H9 (cell line): ENCODE data around the gene ABLIM1. TPM values are rescaled to one million over a fixed set of nuclear protein-coding genes. Genes with fewer than 3 reads are reported as not detected.

ENCODE experiments used
- DNase-seq: peaks from one replicate; pipeline ENCODE4 v3.0.0-alpha.2; 2017
- H2AFZ ChIP-seq: one replicate; pipeline ENCODE4 v1.6.1; 2013; ENCODE audit warnings: mild to moderate bottlenecking, low read length, control low read depth, moderate library complexity
- H2AK5ac ChIP-seq: 2 replicates; pipeline ENCODE4 v1.6.1; 2013; ENCODE audit warnings: low read length, control low read depth, mixed read lengths; ENCODE audit not compliant: insufficient read length
- H2BK120ac ChIP-seq: one replicate; pipeline ENCODE4 v1.6.1; 2013; ENCODE audit warnings: low read depth, mild to moderate bottlenecking, low read length, control low read depth, inconsistent platforms; ENCODE audit not compliant: poor library complexity, severe bottlenecking
- H2BK12ac ChIP-seq: 2 replicates; pipeline ENCODE4 v1.6.1; 2013; ENCODE audit warnings: low read length, control low read depth, mixed read lengths, low read depth; ENCODE audit not compliant: insufficient read length
- H2BK15ac ChIP-seq: 2 replicates; pipeline ENCODE4 v1.6.1; 2013; ENCODE audit warnings: low read depth, low read length, control low read depth
- H2BK20ac ChIP-seq: one replicate; pipeline ENCODE4 v1.6.1; 2013; ENCODE audit warnings: low read depth, mild to moderate bottlenecking, low read length, control low read depth, inconsistent platforms; ENCODE audit not compliant: poor library complexity, severe bottlenecking
- H2BK5ac ChIP-seq: 2 replicates; pipeline ENCODE4 v1.6.1; 2013; ENCODE audit warnings: low read length, control low read depth, mixed read lengths; ENCODE audit not compliant: insufficient read length
- H3K14ac ChIP-seq: 2 replicates; pipeline ENCODE4 v1.6.1; 2013; ENCODE audit warnings: low read length, control low read depth; ENCODE audit not compliant: insufficient read depth
- H3K18ac ChIP-seq: 2 replicates; pipeline ENCODE4 v1.6.1; 2013; ENCODE audit warnings: low read depth, mild to moderate bottlenecking, mixed read lengths, low read length, control low read depth; ENCODE audit not compliant: insufficient read length
- H3K23ac ChIP-seq: 2 replicates; pipeline ENCODE4 v1.6.1; 2013; ENCODE audit warnings: low read length, control low read depth, mixed read lengths, low read depth; ENCODE audit not compliant: insufficient read length
- H3K23me2 ChIP-seq: 2 replicates; pipeline ENCODE4 v1.6.1; 2013; ENCODE audit warnings: low read depth, mild to moderate bottlenecking, mixed read lengths, low read length, control low read depth; ENCODE audit not compliant: insufficient read length, poor library complexity, severe bottlenecking
- H3K27ac ChIP-seq: 2 replicates; pipeline ENCODE4 v1.5.1; 2013; ENCODE audit warnings: low read length, control low read depth, mixed read lengths, low read depth; ENCODE audit not compliant: insufficient read length
- H3K27me3 ChIP-seq: 2 replicates; pipeline ENCODE4 v1.6.1; 2013; ENCODE audit warnings: low read length, control low read depth, inconsistent platforms; ENCODE audit not compliant: insufficient read depth
- H3K4ac ChIP-seq: 2 replicates; pipeline ENCODE4 v1.6.1; 2013; ENCODE audit warnings: low read depth, mild to moderate bottlenecking, control low read depth, inconsistent platforms, low read length, moderate library complexity
- H3K4me1 ChIP-seq: 2 replicates; pipeline ENCODE4 v1.6.1; 2013; ENCODE audit warnings: low read length, control low read depth, inconsistent platforms; ENCODE audit not compliant: insufficient read depth
- H3K4me2 ChIP-seq: 2 replicates; pipeline ENCODE4 v1.6.1; 2013; ENCODE audit warnings: low read length, control low read depth, mixed read lengths; ENCODE audit not compliant: insufficient read length, insufficient read depth
- H3K56ac ChIP-seq: 2 replicates; pipeline ENCODE4 v1.6.1; 2013; ENCODE audit warnings: low read depth, mild to moderate bottlenecking, mixed read lengths, low read length, control low read depth; ENCODE audit not compliant: insufficient read length
- H3K79me1 ChIP-seq: 2 replicates; pipeline ENCODE4 v1.6.1; 2013; ENCODE audit warnings: low read depth, mild to moderate bottlenecking, moderate library complexity, low read length, control low read depth, inconsistent platforms; ENCODE audit not compliant: insufficient read depth, poor library complexity, severe bottlenecking
- H3K79me2 ChIP-seq: 2 replicates; pipeline ENCODE4 v1.6.1; 2013; ENCODE audit warnings: low read length, control low read depth, inconsistent platforms; ENCODE audit not compliant: insufficient read depth
- H3K9ac ChIP-seq: 2 replicates; pipeline ENCODE4 v1.6.1; 2013; ENCODE audit warnings: low read length, control low read depth, mixed read lengths; ENCODE audit not compliant: insufficient read length; ENCODE audit errors: extremely low read depth
- H3K9me3 ChIP-seq: one replicate; pipeline ENCODE4 v1.6.1; 2013; ENCODE audit warnings: low read depth, low read length, inconsistent platforms; ENCODE audit not compliant: control insufficient read depth
- H3T11ph ChIP-seq: one replicate; pipeline ENCODE4 v1.6.1; 2013; ENCODE audit warnings: mild to moderate bottlenecking, low read length, control low read depth, inconsistent platforms
- H4K20me1 ChIP-seq: one replicate; pipeline ENCODE4 v1.6.1; 2013; ENCODE audit not compliant: control insufficient read depth, insufficient read length, insufficient read depth
- H4K5ac ChIP-seq: 2 replicates; pipeline ENCODE4 v1.6.1; 2013; ENCODE audit warnings: low read depth, mild to moderate bottlenecking, mixed read lengths, low read length, control low read depth; ENCODE audit not compliant: insufficient read length
- H4K8ac ChIP-seq: replicated peaks from 2 replicates; pipeline ENCODE4 v1.6.1; 2013; ENCODE audit warnings: low read length, control low read depth, mixed read lengths, low read depth; ENCODE audit not compliant: insufficient read length
- H4K91ac ChIP-seq: 2 replicates; pipeline ENCODE4 v1.6.1; 2013; ENCODE audit warnings: low read depth, mild to moderate bottlenecking, moderate library complexity, mixed read lengths, low read length, control low read depth; ENCODE audit not compliant: insufficient read length
- H3K27ac Mint-ChIP-seq, 3 experiments: 2 replicates in 2 of 3; 3 replicates in 1 of 3; pipeline ENCODE4 v1.8.0; 2020 to 2021; ENCODE audit warnings: mixed read lengths in 3 of 3, mild to moderate bottlenecking in 1 of 3, moderate library complexity in 1 of 3
- H3K27me3 Mint-ChIP-seq: 2 replicates; pipeline ENCODE4 v1.8.0; 2021; ENCODE audit warnings: low read depth, mild to moderate bottlenecking, moderate library complexity, mixed read lengths
- H3K36me3 Mint-ChIP-seq, 3 experiments: 2 replicates in 2 of 3; 3 replicates in 1 of 3; pipeline ENCODE4 v1.8.0; 2020 to 2021; ENCODE audit warnings: low read depth in 3 of 3, mixed read lengths in 3 of 3; ENCODE audit not compliant: insufficient read depth in 1 of 3
- H3K4me1 Mint-ChIP-seq, 2 experiments: 2 replicates each; pipeline ENCODE4 v1.8.0; 2020; ENCODE audit warnings: mixed read lengths in 2 of 2
- H3K4me3 Mint-ChIP-seq, 2 experiments: 2 replicates in 1 of 2; 3 replicates in 1 of 2; pipeline ENCODE4 v1.8.0; 2020 to 2021; ENCODE audit warnings: mild to moderate bottlenecking in 2 of 2, mixed read lengths in 2 of 2, moderate library complexity in 1 of 2
- H3K9me3 Mint-ChIP-seq, 2 experiments: 2 replicates in 1 of 2; 3 replicates in 1 of 2; pipeline ENCODE4 v1.8.0; 2020; ENCODE audit warnings: mild to moderate bottlenecking in 2 of 2, mixed read lengths in 2 of 2, moderate library complexity in 1 of 2
- WGBS: extraction: QIAGEN DNeasy Blood & Tissue Kit; methylation state at CpG from one replicate; pipeline ENCODE4 v1.1.7; 2013; ENCODE audit warnings: missing lambda C conversion rate, low lambda C conversion rate, mixed read lengths; ENCODE audit not compliant: insufficient read length; ENCODE audit errors: extremely low coverage; 5-methylcytosine and 5-hydroxymethylcytosine counted together
- total RNA-seq: library from RNA; stranded (reverse); gene quantifications from 2 replicates; pipeline ENCODE4 v1.2.1, GENCODE V29; 2021
- TF ChIP-seq, protein P1 (sequence below): fragments of 200-600 bp; sonication (generic); conservative IDR thresholded peaks from 3 replicates; pipeline ENCODE4 v1.8.0; 2021; ENCODE audit warnings: antibody characterized with exemption, mild to moderate bottlenecking

The ABLIM1 gene
- total RNA-seq, 1 experiment from 2014 or later, result 32.1 TPM

DNA sequence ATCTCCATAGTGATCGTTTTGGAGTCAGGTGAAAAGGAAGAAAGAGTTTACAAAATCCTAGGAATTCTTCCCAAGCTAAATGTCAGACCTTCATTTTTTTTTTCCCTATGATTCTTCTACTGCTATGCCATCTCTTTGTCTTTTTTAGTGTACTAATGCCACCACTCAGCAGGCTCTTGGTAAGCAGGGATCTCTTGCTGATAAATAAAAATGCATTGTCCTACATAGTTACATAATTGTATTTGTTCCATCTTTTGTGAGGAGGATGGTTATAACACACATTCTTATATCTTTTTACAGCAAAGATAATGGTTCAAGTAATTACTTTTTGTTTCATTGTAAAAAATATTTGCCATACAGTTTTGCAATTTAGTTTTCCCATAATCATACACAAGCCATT lies 217.0 kb downstream of the ABLIM1 start:
- H3K27ac Mint-ChIP-seq, result no peak overlapping the region
- no peak overlapping the region for H2BK5ac ChIP-seq
- H3K4me2 ChIP-seq, result no peak overlapping the region
- no peak overlapping the region for H4K5ac ChIP-seq
- no peak overlapping the region for H3K4ac ChIP-seq
- H3K9me3 ChIP-seq, result no peaks in the 10 kb centered on the region
- no peaks in the 10 kb centered on the region for H3K79me2 ChIP-seq
- H3K36me3 Mint-ChIP-seq, result peaks cover 10 to 13% (median 12%) of the 10 kb centered on the region in 3 experiments; a peak in 6 of 7 replicates
- DNase-seq, result no peak
- no peak overlapping the region for H3T11ph ChIP-seq
- no peaks in the 10 kb centered on the region for H4K20me1 ChIP-seq
- H3K18ac ChIP-seq, result no peak overlapping the region
- no peak overlapping the region for H3K27ac ChIP-seq
- no peak overlapping the region for H2BK20ac ChIP-seq
- H3K23ac ChIP-seq, result no peak overlapping the region
- peaks cover 6 to 7% of the 10 kb centered on the region in 2 experiments; a peak in 2 of 4 replicates for H3K4me1 Mint-ChIP-seq
- H3K23me2 ChIP-seq, result no peaks in the 10 kb centered on the region
- no peak overlapping the region for H2BK120ac ChIP-seq
- no peak overlapping the region for H3K9ac ChIP-seq
- H3K4me3 Mint-ChIP-seq, result no peak overlapping the region
- H3K4me1 ChIP-seq, result no peaks in the 10 kb centered on the region
- H3K27me3 Mint-ChIP-seq, result no peaks in the 10 kb centered on the region
- no peak overlapping the region for H4K91ac ChIP-seq
- H3K9me3 Mint-ChIP-seq, result no peaks in the 10 kb centered on the region
- no peak overlapping the region for H2BK15ac ChIP-seq
- TF ChIP-seq, protein P1, sequence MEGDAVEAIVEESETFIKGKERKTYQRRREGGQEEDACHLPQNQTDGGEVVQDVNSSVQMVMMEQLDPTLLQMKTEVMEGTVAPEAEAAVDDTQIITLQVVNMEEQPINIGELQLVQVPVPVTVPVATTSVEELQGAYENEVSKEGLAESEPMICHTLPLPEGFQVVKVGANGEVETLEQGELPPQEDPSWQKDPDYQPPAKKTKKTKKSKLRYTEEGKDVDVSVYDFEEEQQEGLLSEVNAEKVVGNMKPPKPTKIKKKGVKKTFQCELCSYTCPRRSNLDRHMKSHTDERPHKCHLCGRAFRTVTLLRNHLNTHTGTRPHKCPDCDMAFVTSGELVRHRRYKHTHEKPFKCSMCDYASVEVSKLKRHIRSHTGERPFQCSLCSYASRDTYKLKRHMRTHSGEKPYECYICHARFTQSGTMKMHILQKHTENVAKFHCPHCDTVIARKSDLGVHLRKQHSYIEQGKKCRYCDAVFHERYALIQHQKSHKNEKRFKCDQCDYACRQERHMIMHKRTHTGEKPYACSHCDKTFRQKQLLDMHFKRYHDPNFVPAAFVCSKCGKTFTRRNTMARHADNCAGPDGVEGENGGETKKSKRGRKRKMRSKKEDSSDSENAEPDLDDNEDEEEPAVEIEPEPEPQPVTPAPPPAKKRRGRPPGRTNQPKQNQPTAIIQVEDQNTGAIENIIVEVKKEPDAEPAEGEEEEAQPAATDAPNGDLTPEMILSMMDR, result no peak
- no peaks in the 10 kb centered on the region for H3K27me3 ChIP-seq
- H3K56ac ChIP-seq, result no peak overlapping the region
- H4K8ac ChIP-seq, result no peak overlapping the region
- no CpG with 5 or more reads among the region's 1 CpG for WGBS
- H2AK5ac ChIP-seq, result no peak overlapping the region
- no peak overlapping the region for H3K14ac ChIP-seq
- H3K79me1 ChIP-seq, result no peaks in the 10 kb centered on the region
- no peak overlapping the region for H2BK12ac ChIP-seq
- no peak overlapping the region for H2AFZ ChIP-seq
